ENCODE data around the gene CTNND2. TPM values are rescaled to one million over a fixed set of nuclear protein-coding genes. Genes with fewer than 3 reads are reported as not detected.

Gene CTNND2
- total RNA-seq, 1 donor from 2014 or later = 6.9 TPM

DNA sequence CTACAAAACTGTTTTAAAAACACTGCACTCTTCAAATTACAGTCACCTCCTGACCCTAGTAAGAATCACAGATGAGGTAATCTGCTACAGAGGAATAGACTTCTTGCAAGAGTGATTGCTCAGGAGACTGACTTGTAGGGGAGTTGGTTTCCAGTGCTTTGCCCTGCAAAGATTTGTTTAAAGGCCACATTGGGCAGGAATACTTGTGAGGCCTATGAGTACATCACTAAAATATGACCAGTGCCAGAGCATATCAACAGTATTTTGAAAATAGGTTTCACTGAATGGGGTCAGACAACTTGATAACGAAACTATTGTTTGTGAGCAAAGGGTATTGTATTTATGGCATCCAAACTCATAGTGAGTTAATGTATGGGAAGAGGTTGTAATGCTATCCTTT is 21.5 kb upstream of the CTNND2 start:
- Histone ChIP-seq H3K4me1 (no peaks in the 10 kb centered on the region), H3K4me3 (no peak overlapping the region), H3K27me3 (no peaks in the 10 kb centered on the region), H3K36me3 (no peaks in the 10 kb centered on the region), H3K27ac (no peak overlapping the region), H3K9me3 (no peaks in the 10 kb centered on the region)
- intact Hi-C loops (cut with DNase I) = no loop called here
- no peak for DNase-seq
- TF ChIP-seq, protein P1, sequence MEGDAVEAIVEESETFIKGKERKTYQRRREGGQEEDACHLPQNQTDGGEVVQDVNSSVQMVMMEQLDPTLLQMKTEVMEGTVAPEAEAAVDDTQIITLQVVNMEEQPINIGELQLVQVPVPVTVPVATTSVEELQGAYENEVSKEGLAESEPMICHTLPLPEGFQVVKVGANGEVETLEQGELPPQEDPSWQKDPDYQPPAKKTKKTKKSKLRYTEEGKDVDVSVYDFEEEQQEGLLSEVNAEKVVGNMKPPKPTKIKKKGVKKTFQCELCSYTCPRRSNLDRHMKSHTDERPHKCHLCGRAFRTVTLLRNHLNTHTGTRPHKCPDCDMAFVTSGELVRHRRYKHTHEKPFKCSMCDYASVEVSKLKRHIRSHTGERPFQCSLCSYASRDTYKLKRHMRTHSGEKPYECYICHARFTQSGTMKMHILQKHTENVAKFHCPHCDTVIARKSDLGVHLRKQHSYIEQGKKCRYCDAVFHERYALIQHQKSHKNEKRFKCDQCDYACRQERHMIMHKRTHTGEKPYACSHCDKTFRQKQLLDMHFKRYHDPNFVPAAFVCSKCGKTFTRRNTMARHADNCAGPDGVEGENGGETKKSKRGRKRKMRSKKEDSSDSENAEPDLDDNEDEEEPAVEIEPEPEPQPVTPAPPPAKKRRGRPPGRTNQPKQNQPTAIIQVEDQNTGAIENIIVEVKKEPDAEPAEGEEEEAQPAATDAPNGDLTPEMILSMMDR (IDR thresholded peaks at IDR 0.05) = no peak
- ATAC-seq = no peak

DNA sequence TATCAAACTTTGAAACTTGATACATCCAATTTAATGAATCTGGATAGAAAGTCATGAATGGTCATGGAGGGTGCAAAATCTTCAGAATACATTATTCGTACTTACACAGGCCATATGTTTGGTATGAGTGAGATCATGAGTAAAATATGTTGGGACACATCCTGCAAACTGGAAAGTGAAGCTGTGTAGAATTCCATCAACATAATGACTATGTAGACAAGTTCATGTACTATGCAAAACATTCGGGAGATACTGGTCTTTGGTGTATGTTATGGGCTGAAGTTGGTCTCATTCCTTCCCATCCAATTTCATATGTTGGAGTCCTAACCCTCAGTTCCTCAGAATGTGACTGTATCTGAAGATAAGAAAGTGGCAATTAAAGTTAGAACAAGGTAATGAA is 18.1 kb upstream of the CTNND2 start:
- Histone ChIP-seq H3K27ac (no peak overlapping the region), H3K27me3 (no peaks in the 10 kb centered on the region), H3K4me1 (no peaks in the 10 kb centered on the region), H3K9me3 (no peaks in the 10 kb centered on the region), H3K36me3 (no peaks in the 10 kb centered on the region), H3K4me3 (no peak overlapping the region)
- intact Hi-C loops (cut with DNase I) = no loop called here
- ATAC-seq (no peak), DNase-seq (no peak)
- TF ChIP-seq, protein P1 (IDR thresholded peaks at IDR 0.05) = no peak

GRCh38 chr5:11918463-11919045 is 14.3 kb upstream of the CTNND2 start:
- DNase-seq (no peak), ATAC-seq (no peak)
- Histone ChIP-seq H3K4me3 (no peak overlapping the region), H3K27me3 (no peaks in the 10 kb centered on the region), H3K36me3 (no peaks in the 10 kb centered on the region), H3K4me1 (no peaks in the 10 kb centered on the region), H3K27ac (no peak overlapping the region), H3K9me3 (no peaks in the 10 kb centered on the region)
- intact Hi-C loops (cut with DNase I) = no loop called here
- TF ChIP-seq, protein P1 (IDR thresholded peaks at IDR 0.05) = no peak

- no peak for ATAC-seq
- no peaks in the 10 kb centered on the region for H3K4me1 ChIP-seq
- TF ChIP-seq, protein P1 (IDR thresholded peaks at IDR 0.05) = no peak
- H3K36me3 ChIP-seq = no peaks in the 10 kb centered on the region
- H3K27me3 ChIP-seq = peaks cover 10% of the 10 kb centered on the region
- no peak overlapping the region for H3K27ac ChIP-seq
- H3K9me3 ChIP-seq = no peaks in the 10 kb centered on the region
- intact Hi-C loops (cut with DNase I) = no loop called here
- no peak overlapping the region for H3K4me3 ChIP-seq
- no peak for DNase-seq
Observed at GRCh38 chr5:11909471-11909870, 5.2 kb upstream of the CTNND2 start.

DNA sequence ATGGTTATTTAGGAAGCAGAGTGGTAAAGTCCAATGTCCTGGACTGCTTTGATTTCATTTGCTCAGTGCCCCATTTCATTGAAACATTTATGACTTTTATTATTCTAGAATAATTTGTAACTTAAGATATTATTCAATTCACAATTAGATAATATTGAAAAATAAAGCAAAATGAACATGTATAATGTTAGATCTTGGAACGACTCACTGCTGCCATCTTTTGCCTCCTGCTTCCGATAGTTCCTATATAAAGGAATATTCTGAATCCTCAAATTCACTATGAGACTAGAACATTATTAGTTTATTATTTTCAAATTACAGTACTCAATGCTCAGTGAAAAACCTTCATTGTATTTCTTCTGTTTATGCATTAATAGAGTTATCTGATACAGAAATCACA is 2.3 kb upstream of the CTNND2 start:
- Histone ChIP-seq H3K9me3 (no peaks in the 10 kb centered on the region), H3K4me3 (no peak overlapping the region), H3K4me1 (no peaks in the 10 kb centered on the region), H3K27ac (no peak overlapping the region), H3K27me3 (peaks cover 27% of the 10 kb centered on the region), H3K36me3 (no peaks in the 10 kb centered on the region)
- intact Hi-C loops (cut with DNase I) = no loop called here
- no peak for ATAC-seq
- TF ChIP-seq, protein P1 (IDR thresholded peaks at IDR 0.05) = no peak
- DNase-seq = no peak

DNA sequence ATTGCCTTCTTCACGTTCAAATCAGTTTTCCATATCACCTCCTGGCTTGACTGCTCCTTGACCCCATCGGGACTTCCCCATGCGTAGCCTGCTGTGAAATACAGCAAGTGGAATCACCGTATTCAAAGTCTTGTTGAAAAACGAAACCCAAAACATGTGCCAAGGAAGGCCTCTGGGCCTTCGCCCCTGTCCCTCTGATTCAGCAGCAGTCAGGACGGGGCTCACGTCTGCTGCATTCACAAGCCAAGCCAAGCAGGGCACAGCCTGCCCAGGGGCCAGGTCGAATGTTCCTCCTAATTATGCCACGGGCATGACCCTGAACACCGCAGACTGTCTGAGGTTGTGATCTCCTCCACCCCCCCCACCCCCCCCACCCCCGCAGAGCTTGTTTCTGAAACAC is 960 bp upstream of the CTNND2 start:
- Histone ChIP-seq H3K4me3 (no peak overlapping the region), H3K9me3 (no peaks in the 10 kb centered on the region), H3K27me3 (peaks cover 31% of the 10 kb centered on the region), H3K36me3 (no peaks in the 10 kb centered on the region), H3K27ac (no peak overlapping the region), H3K4me1 (no peaks in the 10 kb centered on the region)
- DNase-seq (no peak), ATAC-seq (no peak)
- intact Hi-C loops (cut with DNase I) = no loop called here
- TF ChIP-seq, protein P1 (IDR thresholded peaks at IDR 0.05) = no peak
